Loucy (cell line): Measurements from ENCODE around the gene ICA1L.

Source experiments
- H2AFZ ChIP-seq: fragments of 200-600 bp; sonication (generic); 2 replicates; pipeline ENCODE4 v1.6.0; 2016; ENCODE audit warnings: antibody characterized with exemption, mild to moderate bottlenecking, low read length, moderate library complexity
- H3F3A ChIP-seq: fragments of 200-600 bp; 2 replicates; pipeline ENCODE4 v1.6.0; 2016; ENCODE audit warnings: antibody characterized with exemption, low read depth, mild to moderate bottlenecking
- H3K27me3 ChIP-seq: fragments of 200-600 bp; sonication (generic); 2 replicates; pipeline ENCODE4 v1.6.1; 2014; ENCODE audit warnings: low read length, mild to moderate bottlenecking; ENCODE audit not compliant: insufficient read depth, poor library complexity, severe bottlenecking
- H3K36me3 ChIP-seq: fragments of 200-600 bp; sonication (generic); 2 replicates; pipeline ENCODE4 v1.6.1; 2016; ENCODE audit warnings: low read length; ENCODE audit not compliant: insufficient read depth
- H3K4me1 ChIP-seq: fragments of 200-600 bp; sonication (generic); 2 replicates; pipeline ENCODE4 v1.5.1; 2014; ENCODE audit warnings: low read length, mild to moderate bottlenecking; ENCODE audit not compliant: insufficient read depth, poor library complexity, severe bottlenecking
- H3K4me2 ChIP-seq: fragments of 200-600 bp; sonication (generic); 2 replicates; pipeline ENCODE4 v1.6.0; 2014; ENCODE audit warnings: antibody characterized with exemption, low read length, low read depth, mild to moderate bottlenecking; ENCODE audit not compliant: poor library complexity, severe bottlenecking
- H3K4me3 ChIP-seq: fragments of 200-600 bp; sonication (generic); 2 replicates; pipeline ENCODE4 v1.5.1; 2014; ENCODE audit warnings: low read length, mild to moderate bottlenecking, mixed read lengths; ENCODE audit not compliant: poor library complexity, severe bottlenecking
- H3K79me2 ChIP-seq: fragments of 200-600 bp; sonication (generic); 2 replicates; pipeline ENCODE4 v1.6.1; 2014; ENCODE audit warnings: low read length; ENCODE audit not compliant: insufficient read depth
- H3K9ac ChIP-seq: fragments of 200-600 bp; sonication (generic); 2 replicates; pipeline ENCODE4 v1.6.0; 2014; ENCODE audit warnings: mild to moderate bottlenecking, low read depth, low read length, moderate library complexity; ENCODE audit not compliant: poor library complexity, severe bottlenecking
- H3K9me2 ChIP-seq: fragments of 200-600 bp; sonication (generic); replicated peaks from 2 replicates; pipeline ENCODE4 v1.6.1; 2016; ENCODE audit warnings: low read depth, low read length, mixed read lengths
- H3K9me3 ChIP-seq: fragments of 200-600 bp; sonication (generic); 2 replicates; pipeline ENCODE4 v1.6.1; 2014; ENCODE audit warnings: mild to moderate bottlenecking, antibody characterized with exemption, low read length, low read depth; ENCODE audit not compliant: insufficient read depth
- H4K20me1 ChIP-seq: fragments of 200-600 bp; sonication (generic); 2 replicates; pipeline ENCODE4 v1.6.0; 2014; ENCODE audit warnings: antibody characterized with exemption, low read length, mild to moderate bottlenecking; ENCODE audit not compliant: insufficient read depth, poor library complexity, severe bottlenecking
- CTCF ChIP-seq: fragments of 200-600 bp; sonication (generic); conservative IDR thresholded peaks from 2 replicates; pipeline ENCODE4 v1.5.1; 2014; ENCODE audit warnings: mild to moderate bottlenecking, antibody characterized with exemption, low read length
- EZH2phosphoT487 ChIP-seq: fragments of 200-600 bp; IDR thresholded peaks from 2 replicates; pipeline ENCODE4 v1.6.1; 2018; ENCODE audit warnings: antibody characterized with exemption, mild to moderate bottlenecking, moderate library complexity, borderline replicate concordance

The ICA1L gene

GRCh38 chr2:202797944-202798343 lies 73.6 kb downstream of the ICA1L start:
- no peaks in the 10 kb centered on the region for H3K9me2 ChIP-seq
- no peaks in the 10 kb centered on the region for H3F3A ChIP-seq
- no peak overlapping the region for H3K4me2 ChIP-seq
- no peaks in the 10 kb centered on the region for H3K27me3 ChIP-seq
- no peak overlapping the region for H3K9ac ChIP-seq
- H3K36me3 ChIP-seq: no peaks in the 10 kb centered on the region
- H3K4me3 ChIP-seq: no peak overlapping the region
- H3K4me1 ChIP-seq: no peaks in the 10 kb centered on the region
- no peak for TF ChIP-seq EZH2phosphoT487
- TF ChIP-seq CTCF: no peak
- H3K79me2 ChIP-seq: no peaks in the 10 kb centered on the region
- H2AFZ ChIP-seq: no peak overlapping the region
- H3K9me3 ChIP-seq: 0 out of 2 replicates have a peak, but pooled peaks cover 3% of the 10 kb centered on the region
- no peaks in the 10 kb centered on the region for H4K20me1 ChIP-seq

GRCh38 chr2:202790676-202791075 lies 80.9 kb downstream of the ICA1L start:
- H3K9ac ChIP-seq: no peak overlapping the region
- no peaks in the 10 kb centered on the region for H3K9me3 ChIP-seq
- H3K27me3 ChIP-seq: no peaks in the 10 kb centered on the region
- H3F3A ChIP-seq: no peaks in the 10 kb centered on the region
- no peaks in the 10 kb centered on the region for H3K9me2 ChIP-seq
- H3K4me3 ChIP-seq: no peak overlapping the region
- TF ChIP-seq CTCF: no peak
- TF ChIP-seq EZH2phosphoT487: no peak
- H2AFZ ChIP-seq: no peak overlapping the region
- H3K4me2 ChIP-seq: no peak overlapping the region
- no peaks in the 10 kb centered on the region for H3K79me2 ChIP-seq
- H3K4me1 ChIP-seq: no peaks in the 10 kb centered on the region
- no peaks in the 10 kb centered on the region for H4K20me1 ChIP-seq
- H3K36me3 ChIP-seq: no peaks in the 10 kb centered on the region; the same call in 1 of the 2 replicates

- TF ChIP-seq EZH2phosphoT487 (no peak), CTCF (no peak)
Measured at GRCh38 chr2:202786842-202787241, 84.7 kb downstream of the ICA1L start.

More at GRCh38 chr2:202786842-202787241, 84.7 kb downstream of the ICA1L start:
- no peak overlapping the region for H3K4me3 ChIP-seq
- H2AFZ ChIP-seq: no peak overlapping the region
- H3K9ac ChIP-seq: no peak overlapping the region
- H3K36me3 ChIP-seq: no peaks in the 10 kb centered on the region; the same call in 1 of the 2 replicates
- H3F3A ChIP-seq: no peaks in the 10 kb centered on the region
- no peaks in the 10 kb centered on the region for H3K27me3 ChIP-seq
- H4K20me1 ChIP-seq: no peaks in the 10 kb centered on the region
- no peaks in the 10 kb centered on the region for H3K9me3 ChIP-seq
- no peaks in the 10 kb centered on the region for H3K4me1 ChIP-seq
- no peak overlapping the region for H3K4me2 ChIP-seq
- H3K9me2 ChIP-seq: no peaks in the 10 kb centered on the region
- H3K79me2 ChIP-seq: no peaks in the 10 kb centered on the region
